ENCODE results near the gene PLA2G12A. TPM values are rescaled to one million over a fixed set of nuclear protein-coding genes. Genes with fewer than 3 reads are reported as not detected.

Gene PLA2G12A
- total RNA-seq, 1 experiment from 2014 or later, result 45.0 TPM

DNA sequence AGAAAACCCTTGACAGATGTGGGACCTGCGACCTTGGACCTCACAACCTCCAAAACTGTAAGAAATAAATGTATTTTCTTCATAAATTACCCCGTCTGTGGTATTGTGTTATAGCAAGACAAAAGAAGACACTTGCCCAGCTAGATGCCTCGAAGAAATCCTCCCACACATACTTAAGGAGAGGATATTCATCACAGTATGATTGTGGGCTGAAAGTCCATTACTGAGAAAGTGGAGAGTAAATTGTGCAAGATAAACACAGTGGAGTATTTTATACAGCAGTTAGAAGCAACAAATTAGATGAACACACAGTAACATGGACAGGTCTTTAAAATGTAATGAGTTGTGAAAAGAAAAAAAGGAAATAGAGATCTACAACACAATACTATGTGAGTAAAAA, 25.8 kb upstream of the PLA2G12A start:
- no peak overlapping the region for H3K4me3 Mint-ChIP-seq (ENCODE audit: low read depth, unreplicated experiment)
- intact Hi-C loops (cut with micrococcal nuclease; ENCODE audit: unreplicated experiment), result no loop called here
- H3K9me3 Mint-ChIP-seq (ENCODE audit: low read depth, unreplicated experiment), result no peaks in the 10 kb centered on the region
- no peak for TF ChIP-seq CTCF (IDR thresholded peaks at IDR 0.05; ENCODE audit: unreplicated experiment)
- no peaks in the 10 kb centered on the region for H3K27me3 Mint-ChIP-seq (ENCODE audit: unreplicated experiment)
- no peak for DNase-seq
- BruUV-seq (replicated peaks), result no TSS peak
- H3K27ac Mint-ChIP-seq (ENCODE audit: unreplicated experiment), result no peak overlapping the region
- no peaks in the 10 kb centered on the region for H3K4me1 Mint-ChIP-seq (ENCODE audit: low read depth, unreplicated experiment)
- CTCF ChIA-PET, result no interaction called here
- peaks cover 5% of the 10 kb centered on the region for H3K36me3 Mint-ChIP-seq (ENCODE audit: insufficient read depth, unreplicated experiment)

DNA sequence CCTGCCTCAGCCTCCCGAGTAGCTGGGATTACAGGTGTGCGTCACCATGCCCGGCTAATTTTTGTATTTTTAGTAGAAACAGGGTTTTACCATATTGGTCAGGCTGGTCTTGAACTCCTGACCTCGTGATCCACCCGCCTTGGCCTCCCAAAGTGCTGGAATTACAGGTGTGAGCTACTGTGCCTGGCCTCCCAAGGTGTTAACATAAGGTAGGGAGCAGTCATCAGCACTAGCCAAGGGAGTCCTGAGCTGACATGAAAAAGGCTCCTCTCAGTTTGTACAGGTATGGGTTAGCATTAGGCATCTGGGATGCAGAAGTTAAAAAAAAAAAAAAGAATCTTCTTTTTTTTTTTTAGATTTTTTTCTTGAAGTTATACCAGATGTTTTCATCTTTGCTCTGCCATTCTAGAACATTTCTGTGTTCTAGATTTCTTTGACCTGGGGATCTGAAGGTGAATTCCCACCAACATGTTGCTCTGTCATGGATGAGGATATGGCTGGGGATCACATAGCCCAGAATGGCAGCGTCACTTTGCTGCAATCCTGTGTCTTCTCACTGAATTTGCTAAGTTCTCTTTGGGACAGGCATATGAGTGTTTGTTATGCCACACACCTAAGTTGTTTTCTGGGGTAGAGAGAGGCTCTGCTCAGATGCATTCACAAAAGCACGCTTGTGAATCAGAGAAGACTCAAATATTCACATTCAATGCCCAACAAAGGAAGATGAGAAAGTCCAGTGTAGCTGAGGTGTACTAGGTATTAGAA, 24.4 kb upstream of the PLA2G12A start:
- Mint-ChIP-seq H3K4me3 (ENCODE audit: low read depth, unreplicated experiment) (no peak overlapping the region), H3K36me3 (ENCODE audit: insufficient read depth, unreplicated experiment) (peaks cover 5% of the 10 kb centered on the region), H3K4me1 (ENCODE audit: low read depth, unreplicated experiment) (no peaks in the 10 kb centered on the region), H3K9me3 (ENCODE audit: low read depth, unreplicated experiment) (no peaks in the 10 kb centered on the region), H3K27me3 (ENCODE audit: unreplicated experiment) (no peaks in the 10 kb centered on the region), H3K27ac (ENCODE audit: unreplicated experiment) (no peak overlapping the region)
- intact Hi-C loops (cut with micrococcal nuclease; ENCODE audit: unreplicated experiment), result no loop called here
- BruUV-seq (replicated peaks), result no TSS peak
- TF ChIP-seq CTCF (IDR thresholded peaks at IDR 0.05; ENCODE audit: unreplicated experiment), result no peak
- CTCF ChIA-PET, result no interaction called here
- DNase-seq, result no peak

- intact Hi-C loops (cut with micrococcal nuclease; ENCODE audit: unreplicated experiment), result no loop called here
- Mint-ChIP-seq H3K4me3 (ENCODE audit: low read depth, unreplicated experiment) (no peak overlapping the region), H3K36me3 (ENCODE audit: insufficient read depth, unreplicated experiment) (peaks cover 5% of the 10 kb centered on the region), H3K27ac (ENCODE audit: unreplicated experiment) (no peak overlapping the region), H3K4me1 (ENCODE audit: low read depth, unreplicated experiment) (no peaks in the 10 kb centered on the region), H3K9me3 (ENCODE audit: low read depth, unreplicated experiment) (no peaks in the 10 kb centered on the region), H3K27me3 (ENCODE audit: unreplicated experiment) (no peaks in the 10 kb centered on the region)
- DNase-seq, result no peak
- CTCF ChIA-PET, result no interaction called here
- no peak for TF ChIP-seq CTCF (IDR thresholded peaks at IDR 0.05; ENCODE audit: unreplicated experiment)
- no TSS peak for BruUV-seq (replicated peaks)
Measured at GRCh38 chr4:109752525-109752924, 22.7 kb upstream of the PLA2G12A start.

DNA sequence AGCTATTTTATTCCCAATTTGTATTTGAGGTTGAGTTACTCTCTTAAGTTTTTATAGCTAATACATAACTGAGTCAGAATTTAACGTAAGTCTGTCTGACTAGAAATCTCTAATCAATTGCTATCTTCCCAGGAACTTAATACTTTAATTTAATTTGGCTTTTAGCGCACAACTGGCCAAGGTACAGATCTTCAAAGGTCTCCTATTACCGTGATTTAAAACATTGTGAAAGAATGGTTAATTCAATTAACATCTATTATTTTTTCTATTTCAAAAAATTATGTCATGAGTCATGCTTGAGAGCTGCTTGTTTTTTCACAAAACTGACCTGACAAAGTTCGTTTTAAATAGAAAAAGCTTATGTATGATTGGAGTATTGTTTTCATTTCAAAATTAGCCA, 22.0 kb upstream of the PLA2G12A start:
- CTCF ChIA-PET, result no interaction called here

More for the DNA sequence above, 22.0 kb upstream of the PLA2G12A start:
- Mint-ChIP-seq H3K27ac (ENCODE audit: unreplicated experiment) (no peak overlapping the region), H3K27me3 (ENCODE audit: unreplicated experiment) (no peaks in the 10 kb centered on the region), H3K36me3 (ENCODE audit: insufficient read depth, unreplicated experiment) (peaks cover 5% of the 10 kb centered on the region), H3K4me1 (ENCODE audit: low read depth, unreplicated experiment) (no peaks in the 10 kb centered on the region), H3K9me3 (ENCODE audit: low read depth, unreplicated experiment) (no peaks in the 10 kb centered on the region), H3K4me3 (ENCODE audit: low read depth, unreplicated experiment) (no peak overlapping the region)
- no TSS peak for BruUV-seq (replicated peaks)
- TF ChIP-seq CTCF (IDR thresholded peaks at IDR 0.05; ENCODE audit: unreplicated experiment), result no peak
- intact Hi-C loops (cut with micrococcal nuclease; ENCODE audit: unreplicated experiment), result no loop called here
- DNase-seq, result no peak

Data from Calu3 (cell line).